Activated T-helper 9 cell treated with anti-CD3 and anti-CD28 coated beads, Interleukin-2, amount 50 U/mL, for 16 hours (primary cell): ENCODE results near the gene SMC6.

Experiments used
- DNase-seq: peaks from one replicate; pipeline ENCODE4 v3.0.0-alpha.2; 2020; ENCODE audit warnings: low read depth

SMC6 gene

GRCh38 chr2:17762451-17762850 is 8.8 kb upstream of the SMC6 start:
- no peak for DNase-seq

- no peak for DNase-seq
Measured at GRCh38 chr2:17759805-17760204, 6.2 kb upstream of the SMC6 start.

- no peak for DNase-seq
Measured at GRCh38 chr2:17758118-17758517, 4.5 kb upstream of the SMC6 start.

GRCh38 chr2:17757321-17757720 is 3.7 kb upstream of the SMC6 start:
- DNase-seq, result no peak

GRCh38 chr2:17756668-17757067 is 3.1 kb upstream of the SMC6 start:
- no peak for DNase-seq

GRCh38 chr2:17754773-17755425 is 1.3 kb upstream of the SMC6 start:
- no peak for DNase-seq

- peak; percentile 38 for DNase-seq
Measured at GRCh38 chr2:17752892-17753802, 463 bp downstream of the SMC6 start.

- no peak for DNase-seq
Measured at GRCh38 chr2:17752246-17752645, 1.4 kb downstream of the SMC6 start.

- no peak for DNase-seq
Measured at GRCh38 chr2:17749753-17750438, 3.7 kb downstream of the SMC6 start.

- DNase-seq, result no peak
Measured at GRCh38 chr2:17748745-17749144, 4.9 kb downstream of the SMC6 start.

- no peak for DNase-seq
Measured at GRCh38 chr2:17747684-17748452, 5.7 kb downstream of the SMC6 start.

GRCh38 chr2:17740203-17740602 is 13.4 kb downstream of the SMC6 start:
- DNase-seq, result no peak

GRCh38 chr2:17736989-17737388 is 16.6 kb downstream of the SMC6 start:
- DNase-seq, result no peak

- DNase-seq, result no peak
Measured at GRCh38 chr2:17735864-17736263, 17.7 kb downstream of the SMC6 start.

- no peak for DNase-seq
Measured at GRCh38 chr2:17733599-17733998, 20.0 kb downstream of the SMC6 start.

GRCh38 chr2:17729880-17730279 is 23.7 kb downstream of the SMC6 start:
- no peak for DNase-seq

GRCh38 chr2:17728210-17728609 is 25.4 kb downstream of the SMC6 start:
- no peak for DNase-seq

- no peak for DNase-seq
Measured at GRCh38 chr2:17719562-17720371, 33.8 kb downstream of the SMC6 start.

- DNase-seq, result no peak
Measured at GRCh38 chr2:17718689-17719088, 34.9 kb downstream of the SMC6 start.

- DNase-seq, result no peak
Measured at GRCh38 chr2:17717666-17718065, 35.9 kb downstream of the SMC6 start.

- DNase-seq, result no peak
Measured at GRCh38 chr2:17713291-17713690, 40.3 kb downstream of the SMC6 start.
